ENCODE results near the gene PCA3.

Gene PCA3

DNA sequence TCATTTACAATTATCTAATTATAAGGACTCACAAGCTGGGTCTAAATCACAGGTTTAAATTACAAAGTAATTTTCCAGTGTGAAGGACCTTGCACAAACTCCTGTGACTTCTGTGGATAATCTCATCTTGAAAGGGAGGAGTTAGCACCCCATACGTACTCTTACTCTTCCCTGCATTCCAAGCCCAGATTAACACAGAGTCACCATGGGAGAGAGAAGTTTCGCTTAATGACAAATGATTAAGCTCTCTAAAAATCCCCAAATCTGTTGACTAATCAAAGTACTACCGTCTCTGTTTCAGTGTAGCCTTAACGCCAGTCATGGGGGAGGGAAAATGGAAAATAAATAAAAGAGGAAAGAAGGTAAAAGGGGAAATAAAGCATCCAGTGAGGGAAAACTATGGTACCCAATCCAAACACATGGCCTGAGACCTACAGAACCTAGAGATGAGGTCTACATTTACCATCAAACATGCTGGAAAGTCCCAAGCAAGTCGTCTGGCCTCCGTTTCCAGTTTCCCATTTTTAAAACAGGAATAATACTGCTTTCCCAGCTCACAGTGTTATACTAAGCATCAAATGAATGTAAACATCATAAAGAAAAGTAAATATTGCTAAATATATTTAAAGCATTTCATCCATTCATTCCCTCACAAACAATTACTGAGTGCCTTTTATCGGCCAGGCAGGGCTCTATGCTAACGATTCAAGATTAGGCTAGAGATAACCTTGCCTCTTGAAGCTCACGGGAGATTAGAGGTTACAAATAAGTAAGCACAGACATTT lies 63.2 kb downstream of the PCA3 start:
- no peak for DNase-seq

- DNase-seq = no peak
Observed at GRCh38 chr9:76828447-76828846, 64.2 kb downstream of the PCA3 start.

DNA sequence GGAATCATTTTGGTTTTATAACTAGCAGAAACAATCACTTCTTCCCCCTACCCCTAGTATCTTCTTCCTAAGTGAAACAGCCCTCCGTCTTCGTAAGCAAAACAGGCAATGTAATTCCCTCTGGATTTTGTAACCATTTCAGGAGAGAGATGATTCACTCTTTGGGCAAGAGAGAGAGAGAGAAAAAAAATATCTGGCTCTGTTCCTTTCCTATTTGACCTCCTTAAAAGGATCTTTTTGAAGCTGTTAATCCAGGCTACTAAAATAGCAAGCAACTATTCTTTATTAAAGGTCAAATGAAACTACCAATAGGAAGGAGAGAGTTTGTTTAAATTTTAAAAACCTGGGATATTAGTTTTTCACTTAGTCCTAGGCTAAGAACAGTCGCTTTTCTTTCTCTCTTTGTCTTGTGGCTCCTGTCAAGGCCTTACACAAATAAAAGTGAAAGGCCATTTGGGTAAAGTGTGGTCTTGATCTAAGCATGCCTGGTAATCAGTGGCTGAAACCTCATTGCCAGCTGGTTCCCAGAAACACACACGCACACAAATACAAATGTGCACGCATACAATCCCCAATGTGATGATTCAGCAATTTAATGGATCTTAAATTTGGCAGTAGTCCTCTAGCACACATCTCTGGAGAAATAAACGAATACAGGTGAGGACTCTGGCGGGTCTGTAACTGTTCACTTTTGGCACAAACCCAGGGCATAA lies 71.5 kb downstream of the PCA3 start:
- DNase-seq = no peak

Measured in right kidney (tissue), 1 donor.